Ishikawa (cell line): ENCODE results near the gene USP6NL.

Source experiments
- CEBPB ChIP-seq: IDR thresholded peaks from 2 replicates; pipeline ENCODE4 v1.6.1; 2012
- CREB1 ChIP-seq: IDR thresholded peaks from 2 replicates; pipeline ENCODE4 v1.6.1; 2012; ENCODE audit warnings: low read depth
- EGR1 ChIP-seq: IDR thresholded peaks from 2 replicates; pipeline ENCODE4 v1.6.1; 2012
- EP300 ChIP-seq: IDR thresholded peaks from 2 replicates; pipeline ENCODE4 v1.6.1; 2012; ENCODE audit warnings: borderline replicate concordance
- MAX ChIP-seq: IDR thresholded peaks from 2 replicates; pipeline ENCODE4 v1.6.1; 2012
- NFIC ChIP-seq: IDR thresholded peaks from 2 replicates; pipeline ENCODE4 v1.6.1; 2012
- RAD21 ChIP-seq: IDR thresholded peaks from 2 replicates; pipeline ENCODE4 v1.6.1; 2012; ENCODE audit warnings: low read depth
- REST ChIP-seq: IDR thresholded peaks from 2 replicates; pipeline ENCODE4 v1.6.1; 2012; ENCODE audit warnings: low read depth, mild to moderate bottlenecking
- TAF1 ChIP-seq: IDR thresholded peaks from 2 replicates; pipeline ENCODE4 v1.6.1; 2012; ENCODE audit warnings: low read depth, mild to moderate bottlenecking
- TEAD4 ChIP-seq: IDR thresholded peaks from 2 replicates; pipeline ENCODE4 v1.6.1; 2012
- YY1 ChIP-seq: IDR thresholded peaks from 2 replicates; pipeline ENCODE4 v1.6.1; 2012; ENCODE audit warnings: low read depth

DNA sequence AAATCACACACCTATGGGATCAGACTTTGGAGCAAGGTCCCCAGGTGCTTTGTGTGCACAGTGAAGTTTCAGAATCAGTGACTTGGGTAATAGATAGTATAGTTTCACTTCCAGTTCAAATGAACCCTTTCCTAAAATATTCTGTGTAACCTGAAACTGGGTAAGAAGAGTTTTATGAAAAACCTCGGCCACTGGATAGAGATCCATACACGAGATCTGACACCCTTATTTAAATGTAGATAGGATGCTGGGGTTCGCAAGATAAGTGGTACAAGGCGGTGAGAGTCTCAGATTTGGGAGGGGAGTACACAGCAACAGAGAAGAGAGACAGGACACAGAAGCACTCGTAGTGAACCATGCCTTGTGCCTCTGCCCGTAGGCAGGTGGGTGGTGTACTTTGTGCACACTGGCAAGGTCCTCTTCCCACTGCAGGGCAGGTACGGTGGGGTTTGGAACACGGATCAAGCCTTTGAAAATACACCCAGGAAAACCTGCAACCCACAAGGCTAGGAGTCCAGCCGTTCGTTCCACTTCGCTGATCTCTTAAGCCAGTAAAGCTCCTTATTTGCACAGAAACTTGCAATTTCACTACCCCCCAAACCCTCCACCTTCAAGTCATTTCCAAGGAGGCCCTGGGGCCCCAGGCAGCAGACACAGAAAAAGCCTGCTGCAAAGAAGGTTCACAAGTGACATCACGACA, 162.8 kb downstream of the USP6NL start:
- TF ChIP-seq MAX (no peak), TEAD4 (no peak), YY1 (no peak), NFIC (no peak), CREB1 (no peak), EP300 (no peak), REST (no peak), TAF1 (no peak), RAD21 (no peak), CEBPB (no peak), EGR1 (no peak)
